Frontal cortex (tissue), 4 donors: Measurements from ENCODE around the gene SBF1. TPM values are rescaled to one million over a fixed set of nuclear protein-coding genes. Genes with fewer than 3 reads are reported as not detected.

Experiments
- DNase-seq, 2 donors: peaks; one replicate each; pipeline ENCODE4 v3.0.0; 2012; ENCODE audit warnings: low spot score in 2 of 2
- FAIRE-seq: peaks from 2 replicates; lab custom pipeline; 2012; peaks lifted over from hg19 to GRCh38; lab: Jason Lieb, UNC
- total RNA-seq: library from RNA; depleted of rRNA; stranded (reverse); fragments of >200 nt; gene quantifications from one replicate; pipeline ENCODE4 v1.2.3, GENCODE V29; 2014
- donor health status: control.
- donor health status: control.
- donor health status: control.

SBF1 gene
- total RNA-seq, 1 donor from 2014 or later, result 89.3 TPM

DNA sequence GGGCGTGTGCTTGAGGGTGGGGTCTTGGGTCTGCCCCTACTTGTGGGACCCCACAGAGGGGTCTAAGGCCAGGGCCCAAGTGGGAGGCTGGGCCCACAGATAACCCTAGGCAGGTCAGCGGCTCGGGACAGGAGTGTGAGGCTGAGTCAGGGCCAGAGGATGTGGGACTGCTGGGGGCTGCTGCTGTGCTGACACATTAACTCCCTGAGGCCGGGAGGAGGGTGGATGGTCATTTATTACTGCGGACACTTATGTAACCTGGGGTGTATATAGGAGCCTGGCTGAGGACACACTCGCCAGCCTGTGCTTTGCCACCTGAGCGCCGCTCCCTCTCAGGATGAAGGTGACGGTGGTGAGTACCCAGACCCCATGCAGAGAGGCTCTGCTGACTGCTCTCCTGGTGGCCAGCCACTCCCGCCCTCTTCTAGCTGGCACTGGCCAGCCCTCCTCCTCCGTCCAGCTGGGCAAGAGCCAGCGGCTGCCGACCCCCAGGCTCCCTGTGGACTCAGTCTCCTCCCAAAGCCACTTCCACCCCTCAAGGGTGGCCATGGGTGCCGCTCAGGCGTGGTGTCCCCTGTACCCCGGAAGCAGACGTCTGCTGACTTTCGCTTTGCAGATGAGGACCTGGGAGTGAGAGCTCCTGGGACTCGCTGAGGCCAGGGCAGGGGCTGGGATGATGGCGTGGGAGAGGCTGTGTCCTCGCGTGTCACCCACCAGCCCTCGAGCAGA is 11.9 kb upstream of the SBF1 start, which contains the start of gene MIOX:
Gene MIOX, plus strand, starts transcription at position 299 of the 729 bp plus-strand sequence. Its CDS starts 39 bp downstream, at position 338.
- no peak for DNase-seq
- no peak for FAIRE-seq

DNA sequence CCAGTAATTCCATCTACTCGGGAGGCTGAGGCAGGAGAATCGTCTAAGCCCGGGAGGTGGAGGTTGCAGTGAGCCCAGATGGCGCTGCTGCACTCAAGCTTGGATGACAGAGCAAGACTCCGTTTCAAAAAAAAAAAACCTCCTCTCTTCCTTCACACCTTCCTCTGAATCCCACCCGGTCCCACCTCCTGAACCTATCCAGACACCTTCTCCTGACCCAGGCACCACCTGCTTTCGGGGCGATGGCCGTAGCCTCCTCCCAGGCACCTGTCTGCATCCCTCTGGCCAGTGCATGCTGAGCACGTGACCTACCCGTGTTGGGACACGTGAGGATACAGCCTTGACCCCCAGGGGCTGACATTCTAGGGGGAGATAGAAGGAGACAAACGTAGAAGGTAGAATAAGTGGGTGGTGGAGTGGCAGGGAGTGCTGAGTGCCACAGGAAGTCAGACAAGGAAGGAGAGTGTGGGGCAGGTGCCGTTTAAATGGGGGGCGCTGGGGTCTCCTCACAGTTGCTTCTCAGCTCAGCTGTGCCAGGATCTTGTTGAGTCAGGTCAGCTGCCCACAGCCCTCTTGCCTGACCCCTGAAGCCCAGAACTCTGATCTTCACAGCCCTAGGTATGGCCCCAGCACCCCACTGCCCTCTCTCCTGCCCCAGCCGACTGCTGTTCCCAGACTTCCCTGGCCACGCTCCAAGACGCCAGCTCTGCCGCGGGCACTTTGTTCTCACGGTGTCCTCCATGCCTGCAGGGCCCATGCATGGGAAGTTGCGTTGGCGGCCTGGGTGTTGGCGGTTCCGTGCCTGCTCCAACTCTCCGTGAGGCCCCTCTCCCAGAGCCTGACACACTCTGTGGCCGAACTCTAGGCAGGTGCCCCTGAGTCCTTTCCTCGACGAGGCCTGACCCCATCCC is 10.6 kb upstream of the SBF1 start:
- DNase-seq, result no peak

DNA sequence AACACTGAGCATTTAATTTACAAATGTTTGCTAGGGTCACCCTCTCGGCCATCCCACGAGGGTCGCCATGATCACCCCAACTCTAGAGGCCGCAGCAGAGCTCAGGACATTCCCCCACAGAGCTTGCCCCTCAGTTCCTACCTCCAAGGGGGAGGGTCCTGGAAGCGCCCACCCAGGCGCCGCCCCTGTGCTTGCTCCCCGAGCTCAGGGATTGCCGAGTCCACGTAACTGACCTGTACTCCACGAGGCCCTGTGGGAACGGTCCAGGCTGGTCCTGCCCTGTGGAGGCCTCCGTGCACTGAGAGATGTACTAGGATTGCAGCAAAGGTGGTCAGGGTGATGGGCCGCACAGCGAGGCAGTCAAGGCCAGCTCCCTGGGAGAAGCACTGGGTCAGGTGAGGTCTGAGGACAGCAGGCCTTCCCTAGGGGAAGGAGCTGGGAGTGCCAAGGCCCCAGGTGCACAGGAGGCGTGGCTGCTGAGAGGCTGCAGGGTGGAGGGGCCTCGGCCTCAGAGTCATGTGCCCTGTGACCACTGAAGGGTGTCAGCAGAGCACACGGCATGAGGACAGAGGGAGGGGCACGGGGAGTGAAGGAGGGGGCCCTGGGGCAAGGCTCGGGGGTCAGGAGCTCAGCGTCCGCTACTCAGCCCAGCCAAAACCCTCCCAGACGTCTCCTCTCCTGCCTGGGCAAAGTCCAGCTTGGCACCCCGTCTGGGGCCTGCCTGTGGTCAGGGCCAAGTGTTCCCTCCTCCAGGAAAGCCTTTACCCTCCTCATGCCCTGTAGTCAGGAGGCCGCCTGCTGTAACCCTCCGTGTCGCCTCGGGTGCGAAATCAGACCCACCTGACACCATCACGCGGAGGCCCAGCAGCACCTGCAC is 9.4 kb upstream of the SBF1 start:
- FAIRE-seq (no peak), DNase-seq (no peak)

More for the DNA sequence above, 10.6 kb upstream of the SBF1 start:
- no peak for FAIRE-seq

DNA sequence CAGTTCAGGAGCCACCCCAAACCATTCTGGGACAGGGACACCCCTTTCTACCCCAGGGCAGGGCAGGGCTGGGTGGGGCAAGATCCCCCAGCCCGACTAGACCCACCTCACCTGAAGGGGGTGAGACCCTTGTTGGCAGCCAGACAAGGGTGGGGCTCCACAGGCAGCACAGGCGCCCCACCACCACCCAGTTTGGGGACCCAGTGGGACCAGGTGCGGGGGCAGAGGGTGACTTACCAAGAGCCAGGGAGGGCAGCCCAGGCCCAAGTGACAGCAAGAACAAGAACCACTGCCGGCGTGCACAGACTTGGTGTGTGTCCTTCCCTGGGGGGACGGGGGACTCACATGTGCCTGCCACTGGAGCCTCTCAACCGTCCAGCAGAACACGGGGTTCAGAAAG is 8.7 kb upstream of the SBF1 start:
- no peak for FAIRE-seq

DNA sequence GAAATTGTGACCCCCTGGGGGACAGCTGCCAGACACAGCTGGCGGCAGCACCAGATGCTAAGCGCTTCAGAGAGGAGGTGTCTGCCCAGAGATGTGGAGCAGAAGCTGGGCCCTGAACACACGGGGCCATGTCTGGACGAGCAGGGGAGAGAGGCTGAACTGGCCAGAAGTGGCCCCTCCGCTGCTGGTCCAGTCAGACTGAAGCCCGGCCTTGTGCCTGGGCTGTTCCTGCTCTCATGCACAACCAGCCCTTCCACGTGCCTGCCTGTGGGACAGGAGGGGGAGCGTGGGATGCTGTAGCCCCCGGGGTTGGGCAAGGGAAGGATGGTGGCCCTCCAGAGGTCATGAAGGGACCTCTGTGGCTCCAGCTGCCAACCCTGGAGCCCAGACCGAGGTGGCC is 8.3 kb upstream of the SBF1 start:
- no peak for DNase-seq
- FAIRE-seq, result no peak

More for the DNA sequence above, 8.7 kb upstream of the SBF1 start:
- no peak for DNase-seq

DNA sequence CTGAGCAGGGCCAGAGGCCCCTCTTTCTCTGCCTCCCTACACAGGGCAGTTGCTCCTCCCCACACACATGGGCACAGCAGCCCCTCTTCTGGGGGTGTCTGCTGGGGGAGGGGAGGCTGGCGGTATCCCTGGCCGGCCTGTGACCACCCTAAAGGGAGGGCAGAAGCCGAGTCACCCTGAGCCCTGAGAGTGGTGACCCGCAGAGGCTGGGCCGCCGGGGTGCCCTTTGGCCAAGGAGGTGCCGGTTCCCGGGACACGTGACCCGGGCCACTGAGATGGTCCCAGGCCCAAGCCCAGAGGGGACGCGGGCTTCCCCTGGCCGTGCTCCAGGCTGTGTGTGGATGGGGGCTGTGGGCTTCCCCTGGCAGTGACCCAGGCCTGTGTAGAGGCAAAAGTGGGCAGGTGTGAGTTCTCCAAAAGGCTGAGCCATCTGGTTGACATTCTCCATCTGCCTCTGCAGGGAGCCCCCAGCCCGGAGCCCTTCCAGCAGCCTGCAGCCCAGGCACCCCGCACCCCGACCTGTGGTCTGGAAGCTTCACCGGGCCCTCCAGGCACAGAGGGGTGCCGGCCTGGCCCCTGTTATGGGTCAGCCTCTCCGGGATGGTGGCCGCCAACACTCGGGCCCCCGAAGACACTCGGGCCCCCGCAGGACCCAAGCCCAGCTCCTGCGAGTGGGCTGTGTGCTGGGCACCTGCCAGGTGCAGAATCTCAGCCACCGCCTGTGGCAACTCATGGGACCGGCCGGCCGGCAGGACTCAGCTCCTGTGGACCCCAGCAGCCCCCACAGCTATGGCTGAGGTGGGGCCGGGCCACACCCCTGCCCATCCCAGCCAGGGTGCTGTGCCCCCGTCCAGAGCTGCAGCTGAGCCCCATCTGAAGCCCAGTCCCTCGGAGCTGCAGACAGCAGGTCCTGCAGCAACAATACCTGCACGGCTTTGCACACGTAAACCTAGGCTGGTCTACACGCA is 7.6 kb upstream of the SBF1 start:
- DNase-seq (no peak), FAIRE-seq (no peak)

DNA sequence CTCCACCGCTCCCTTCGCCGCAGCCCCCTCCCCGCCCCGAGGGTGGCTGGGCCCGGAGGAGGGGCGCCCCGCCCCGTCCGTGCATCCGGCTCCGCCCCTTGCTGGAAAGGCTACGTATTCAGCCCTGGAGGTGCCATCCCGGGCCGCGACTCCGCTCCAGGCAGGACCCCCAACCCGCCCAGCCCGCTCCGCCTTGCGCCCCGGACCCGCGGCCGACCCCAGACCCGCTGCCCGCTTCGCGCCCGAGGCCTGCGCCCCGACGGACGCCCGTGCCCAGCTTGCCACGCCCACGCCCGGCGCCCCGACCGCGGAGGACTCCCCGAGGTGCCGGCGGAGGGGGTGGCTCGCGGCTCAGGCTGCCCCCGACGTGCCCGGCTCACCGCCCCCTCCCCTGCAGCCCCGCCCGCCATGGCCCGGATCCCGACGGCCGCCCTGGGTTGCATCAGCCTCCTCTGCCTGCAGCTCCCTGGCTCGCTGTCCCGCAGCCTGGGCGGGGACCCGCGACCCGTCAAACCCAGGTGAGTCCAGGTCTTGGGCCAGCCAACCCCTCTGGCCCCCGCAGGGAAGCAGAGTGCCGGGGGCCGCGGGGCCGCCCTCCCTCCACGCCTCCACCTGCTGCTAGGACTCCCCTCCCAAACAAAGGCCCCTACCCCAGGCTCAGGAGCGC is 6.7 kb upstream of the SBF1 start, which contains the start of gene ADM2:
Gene ADM2, plus strand, starts transcription at position 104 of the 667 bp plus-strand sequence. Its CDS starts 305 bp downstream, at position 409.
- FAIRE-seq (no peak), DNase-seq (peak in 1 of 2 donors; percentile 64)

DNA sequence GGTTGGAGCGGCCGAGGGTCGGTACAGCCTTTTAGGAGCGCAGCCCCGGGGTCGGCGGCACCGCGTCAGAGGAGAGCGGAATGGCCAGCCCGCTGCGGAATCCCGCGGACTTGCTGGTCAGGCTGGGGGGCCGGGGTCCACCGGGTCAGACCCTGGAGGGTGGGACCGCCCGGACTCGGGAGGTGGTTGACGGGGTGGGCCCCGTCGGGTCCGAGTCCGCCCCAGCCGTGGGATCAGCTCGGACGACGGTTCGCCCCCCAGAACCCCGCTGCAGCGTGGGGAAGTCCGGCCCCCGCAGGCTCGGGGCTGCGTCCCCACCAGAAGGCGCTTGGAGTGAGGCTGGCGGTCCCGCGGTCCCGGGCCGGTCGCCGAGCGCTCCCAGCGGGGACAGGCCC is 6.2 kb upstream of the SBF1 start:
- FAIRE-seq, result no peak
- DNase-seq, result no peak

DNA sequence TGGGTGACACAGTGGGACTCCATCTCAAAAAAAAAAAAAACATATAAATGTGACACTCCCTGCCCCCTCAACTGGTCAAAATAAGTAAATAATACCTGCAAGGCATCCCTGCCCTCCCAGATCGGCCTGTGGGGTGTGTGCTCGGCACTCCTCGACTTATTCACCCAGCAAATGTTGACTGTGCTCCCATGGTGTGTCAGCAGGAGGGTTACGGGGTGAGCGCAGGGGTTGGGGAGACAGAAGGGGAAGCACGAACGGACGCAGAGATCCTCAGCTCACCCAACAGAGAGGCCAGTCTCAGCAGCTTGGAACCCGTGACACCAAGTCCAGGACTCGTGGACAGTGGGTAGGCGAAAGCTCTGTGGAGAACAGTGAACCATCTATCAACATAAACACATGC is 4.9 kb upstream of the SBF1 start:
- FAIRE-seq (no peak), DNase-seq (no peak)

DNA sequence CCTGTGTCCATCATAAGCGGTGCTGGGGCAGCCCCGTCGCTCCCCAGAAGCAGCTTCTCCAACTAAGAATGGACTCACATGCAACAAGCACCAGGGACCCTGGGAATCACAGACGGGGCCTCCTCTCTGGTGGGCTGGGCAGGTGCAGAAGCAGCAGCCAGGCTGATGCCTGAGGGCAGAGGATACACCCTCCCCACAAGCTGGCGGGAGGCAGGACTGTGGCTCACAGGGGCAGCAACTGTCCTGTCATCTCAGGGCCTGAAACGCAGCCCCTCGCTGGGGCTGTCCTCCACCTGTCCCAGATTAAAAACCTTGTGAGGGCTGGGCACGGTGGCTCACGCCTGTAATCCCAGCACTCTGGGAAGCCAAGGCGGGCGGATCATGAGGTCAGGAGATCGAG is 3.1 kb upstream of the SBF1 start:
- DNase-seq (no peak), FAIRE-seq (no peak)

DNA sequence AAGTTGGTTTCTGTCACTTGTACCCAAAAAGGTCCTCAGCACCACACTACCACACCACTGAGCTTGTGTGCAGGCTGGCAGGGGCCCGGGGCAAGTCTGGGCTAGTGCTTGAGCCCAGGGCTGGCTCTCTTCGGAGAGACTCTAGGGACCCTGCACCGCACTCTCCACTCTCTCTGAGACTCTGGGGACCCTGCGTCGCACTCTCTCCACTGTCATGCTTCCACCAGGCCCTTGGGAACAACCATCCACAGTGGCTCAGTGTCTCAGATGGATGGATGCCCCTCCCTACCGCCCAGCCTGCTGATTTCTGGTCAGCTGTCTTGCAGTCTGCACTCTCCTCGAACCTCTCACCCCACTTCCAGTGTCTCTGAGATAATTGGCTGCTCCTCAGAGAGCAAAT is 2.0 kb upstream of the SBF1 start:
- DNase-seq (no peak), FAIRE-seq (no peak)

DNA sequence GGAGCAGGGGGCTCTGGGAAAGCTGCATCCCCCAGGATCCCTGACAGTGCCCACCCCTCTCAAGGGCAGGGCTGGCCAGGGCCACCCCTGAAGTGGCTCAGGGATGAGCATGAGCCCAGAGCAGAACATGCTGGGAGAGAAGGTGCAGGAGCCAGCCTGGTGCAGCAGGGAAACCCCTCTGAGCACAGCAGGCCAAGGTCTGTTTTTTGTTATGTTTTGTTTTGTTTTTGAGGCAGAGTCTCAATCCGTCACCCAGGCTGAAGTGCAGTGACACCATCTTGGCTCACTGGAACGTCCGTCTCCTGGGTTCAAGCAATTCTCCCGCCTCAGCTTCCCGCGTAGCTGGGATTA is 792 bp upstream of the SBF1 start:
- DNase-seq (no peak), FAIRE-seq (no peak)

DNA sequence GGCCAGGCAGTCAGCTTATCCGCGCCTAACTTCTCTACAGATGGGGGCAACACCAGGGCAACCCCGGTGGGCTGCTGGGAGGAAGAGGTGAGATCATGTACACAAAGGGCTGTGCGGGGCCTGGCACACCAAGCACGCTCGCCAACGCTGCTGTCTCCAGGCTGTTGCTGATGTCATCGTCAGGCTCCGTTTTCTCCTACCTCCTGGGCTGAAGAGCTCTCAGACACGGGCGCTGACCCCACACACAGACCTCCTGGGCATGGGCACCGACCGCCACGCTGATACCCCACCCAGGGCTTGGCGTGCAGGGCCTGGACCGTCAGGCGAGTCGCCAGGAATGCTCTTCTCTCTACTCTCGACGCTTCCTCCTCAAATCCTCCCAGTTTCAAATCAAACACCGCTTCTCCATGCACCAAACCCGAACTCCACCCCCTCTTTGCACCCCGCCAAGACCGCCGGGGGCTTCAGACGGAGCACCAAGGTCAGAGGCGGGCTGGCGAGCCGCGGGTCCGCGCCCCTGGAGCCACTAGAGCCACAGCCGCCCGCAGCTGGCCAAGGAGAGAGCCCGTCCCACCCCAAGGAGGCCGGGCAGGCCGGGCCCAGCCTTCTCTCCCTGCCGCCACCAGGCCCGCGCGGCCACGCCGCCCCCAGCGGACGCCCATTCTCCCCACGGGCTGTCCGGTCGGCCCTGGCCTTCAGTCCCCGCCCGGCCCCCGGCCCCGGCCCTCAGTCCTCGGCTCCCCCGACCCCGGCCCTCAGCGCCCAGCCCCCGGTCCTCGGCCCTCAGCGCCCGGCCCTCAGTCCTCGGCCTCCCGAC is 772 bp downstream of the SBF1 start:
- FAIRE-seq (no peak), DNase-seq (peak in 1 of 2 donors; percentile 68)

DNA sequence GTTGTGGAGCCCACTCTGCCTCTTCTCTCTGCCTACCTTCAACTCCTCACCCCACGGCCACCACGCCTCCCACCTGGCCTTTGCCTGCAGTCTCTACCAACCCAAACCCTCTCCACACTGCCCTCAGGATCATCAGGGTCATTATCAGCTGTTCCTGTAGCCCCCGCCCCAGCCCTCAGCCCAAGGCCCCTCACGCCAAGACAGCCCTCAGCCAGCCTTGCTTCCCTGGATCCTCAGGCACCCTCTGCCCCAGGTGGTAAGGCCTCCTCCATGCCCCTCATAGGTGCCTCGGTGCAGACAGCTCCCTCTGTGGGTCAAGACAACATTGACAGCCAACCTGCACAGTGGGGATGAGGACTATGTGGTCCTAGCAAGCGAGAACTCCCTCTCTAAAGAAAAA is 1.7 kb downstream of the SBF1 start:
- no peak for DNase-seq
- no peak for FAIRE-seq

DNA sequence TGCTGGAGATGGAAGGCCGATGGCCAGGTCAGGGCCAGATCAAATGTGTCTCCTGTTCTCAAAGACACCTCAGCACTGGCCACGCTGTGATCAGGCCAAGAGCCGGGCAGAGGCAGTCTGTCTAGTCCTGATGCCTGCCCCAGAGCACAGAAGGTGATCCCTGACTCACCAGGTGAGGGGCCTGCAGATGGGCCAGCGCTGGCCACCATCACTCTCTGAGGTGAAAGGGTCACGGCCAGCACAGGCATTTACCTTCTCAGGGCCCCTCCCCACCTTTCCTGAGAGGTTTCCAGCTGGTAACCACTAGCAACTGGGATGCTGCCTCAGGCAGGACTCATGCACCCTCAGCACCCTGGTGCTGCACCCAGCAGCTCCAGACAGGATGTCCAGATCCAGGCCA is 2.9 kb downstream of the SBF1 start:
- FAIRE-seq (no peak), DNase-seq (no peak)

DNA sequence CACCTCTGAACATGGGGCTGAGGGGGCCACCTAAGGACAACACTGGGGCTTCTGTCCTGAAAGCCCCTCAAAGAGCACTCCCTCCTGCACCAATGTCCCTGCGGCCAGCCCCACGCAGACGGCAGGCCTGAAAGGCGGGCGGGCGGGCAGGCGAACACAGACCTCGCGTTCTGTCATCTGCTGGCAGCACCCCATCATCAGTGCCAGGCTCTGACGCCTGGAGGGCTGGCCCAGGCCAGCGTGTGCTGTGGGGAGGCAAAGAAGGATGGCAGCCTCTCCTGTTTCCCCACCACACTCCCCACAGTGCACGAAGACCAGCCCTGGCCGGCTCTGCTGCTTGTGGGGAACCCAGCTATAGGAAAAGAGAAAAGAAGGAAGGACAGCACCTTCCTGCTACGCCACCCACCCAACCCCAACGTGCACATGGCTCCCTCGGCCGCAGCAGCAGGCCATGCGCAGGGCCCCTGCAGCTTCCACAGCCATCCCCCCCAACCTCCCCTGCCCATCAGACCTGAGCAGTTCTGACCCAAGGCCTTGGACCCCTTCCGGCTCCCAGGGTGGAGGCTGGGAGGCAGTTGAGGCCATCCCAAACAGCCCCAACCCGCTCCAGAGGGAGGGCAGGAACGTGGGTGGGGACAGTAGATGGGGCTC is 3.5 kb downstream of the SBF1 start:
- no peak for FAIRE-seq
- peak; percentile 70 to 79 for DNase-seq

DNA sequence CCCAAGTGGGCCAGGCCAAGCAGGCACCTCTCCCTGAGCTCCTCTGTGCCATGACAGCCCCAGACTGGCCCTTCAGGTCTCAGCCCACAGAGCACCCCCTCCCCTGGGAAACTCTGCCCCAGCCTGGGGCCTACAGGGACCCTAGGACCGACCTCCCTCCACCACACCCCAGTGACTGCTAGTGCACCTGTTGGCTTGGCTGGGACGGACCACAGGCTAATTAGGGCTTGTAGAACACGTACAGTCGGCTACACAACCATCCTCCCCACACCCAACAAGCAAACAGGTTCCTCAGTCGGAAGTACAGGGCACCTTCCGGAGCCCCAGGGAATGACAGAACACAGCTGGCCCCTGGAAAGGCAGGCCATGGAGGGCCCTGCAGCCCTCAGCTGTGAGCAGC is 4.3 kb downstream of the SBF1 start:
- no peak for DNase-seq
- no peak for FAIRE-seq
